ENCODE results near the gene NMT2.

NMT2 gene

GRCh38 chr10:15163253-15163828 is 5.2 kb downstream of the NMT2 start:
- TF ChIP-seq CTCF (IDR thresholded peaks at IDR 0.05): no peak

GRCh38 chr10:15158972-15159371 is 9.5 kb downstream of the NMT2 start:
- TF ChIP-seq CTCF (IDR thresholded peaks at IDR 0.05): no peak

- no peak for TF ChIP-seq CTCF (IDR thresholded peaks at IDR 0.05)
Observed at GRCh38 chr10:15158448-15158847, 10.0 kb downstream of the NMT2 start.

- no peak for TF ChIP-seq CTCF (IDR thresholded peaks at IDR 0.05)
Observed at GRCh38 chr10:15155978-15156656, 12.4 kb downstream of the NMT2 start.

GRCh38 chr10:15152556-15152955 is 15.9 kb downstream of the NMT2 start:
- no peak for TF ChIP-seq CTCF (IDR thresholded peaks at IDR 0.05)

- no peak for TF ChIP-seq CTCF (IDR thresholded peaks at IDR 0.05)
Observed at GRCh38 chr10:15150563-15150962, 17.9 kb downstream of the NMT2 start.

GRCh38 chr10:15149042-15149771 is 19.3 kb downstream of the NMT2 start:
- no peak for TF ChIP-seq CTCF (IDR thresholded peaks at IDR 0.05)

All from LNCAP (cell line).